ENCODE data around the gene ITGB2.
A peak's percentile ranks its signal among the peaks of the same experiment; 100 is the strongest.
"Not testable (repeated sequence)": the region's sequence is repeated elsewhere in the genome, so short reads cannot be mapped to it uniquely, and the experiment has no call there.

Gene ITGB2

GRCh38 chr21:44884097-44884496, 36.6 kb downstream of the ITGB2 start:
- no peak for DNase-seq (ENCODE audit: low read depth)

- DNase-seq (ENCODE audit: low read depth): no peak
These were observed 37.4 kb downstream of the ITGB2 start for GRCh38 chr21:44883250-44883649.

GRCh38 chr21:44881198-44881872, 39.4 kb downstream of the ITGB2 start:
- no peak for DNase-seq (ENCODE audit: low read depth)

GRCh38 chr21:44880405-44881197, 40.1 kb downstream of the ITGB2 start:
- no peak for DNase-seq (ENCODE audit: low read depth)

GRCh38 chr21:44879238-44879637, 41.5 kb downstream of the ITGB2 start:
- DNase-seq (ENCODE audit: low read depth): not testable (repeated sequence)

GRCh38 chr21:44878053-44878982, 42.4 kb downstream of the ITGB2 start:
- no peak for DNase-seq (ENCODE audit: low read depth)

GRCh38 chr21:44876849-44877575, 43.7 kb downstream of the ITGB2 start:
- no peak for DNase-seq (ENCODE audit: low read depth)

GRCh38 chr21:44875316-44875700, 45.4 kb downstream of the ITGB2 start:
- no peak for DNase-seq (ENCODE audit: low read depth)

- DNase-seq (ENCODE audit: low read depth): no peak
These were observed 46.0 kb downstream of the ITGB2 start for GRCh38 chr21:44874497-44875315.

GRCh38 chr21:44874240-44874496, 46.5 kb downstream of the ITGB2 start:
- no peak for DNase-seq (ENCODE audit: low read depth)

GRCh38 chr21:44873356-44874239, 47.1 kb downstream of the ITGB2 start, which contains the start of gene PTTG1IP:
TSS of gene PTTG1IP (minus strand) at chr21:44873690. CDS start at chr21:44873616, 74 bp downstream.
- DNase-seq (ENCODE audit: low read depth): peak; percentile 99

GRCh38 chr21:44872649-44873355, 47.9 kb downstream of the ITGB2 start:
- DNase-seq (ENCODE audit: low read depth): no peak

- DNase-seq (ENCODE audit: low read depth): no peak
These were observed 48.4 kb downstream of the ITGB2 start for GRCh38 chr21:44872323-44872648.

- DNase-seq (ENCODE audit: low read depth): no peak
These were observed 49.0 kb downstream of the ITGB2 start for GRCh38 chr21:44871576-44872269.

- DNase-seq (ENCODE audit: low read depth): no peak
These were observed 49.8 kb downstream of the ITGB2 start for GRCh38 chr21:44870748-44871495.

GRCh38 chr21:44869781-44870747, 50.6 kb downstream of the ITGB2 start:
- DNase-seq (ENCODE audit: low read depth): no peak

GRCh38 chr21:44868707-44869106, 52.0 kb downstream of the ITGB2 start:
- DNase-seq (ENCODE audit: low read depth): no peak
